K562 (cell line): Measurements from ENCODE around the gene QARS1. TPM values are rescaled to one million over a fixed set of nuclear protein-coding genes. Genes with fewer than 3 reads are reported as not detected.

Experiments
- AFF4 ChIP-seq: sonication (generic); formaldehyde crosslinking; IDR thresholded peaks from 2 replicates; pipeline ENCODE4 v1.8.0; 2023; ENCODE audit warnings: mild to moderate bottlenecking, missing genetic modification reagents
- BACH1 ChIP-seq: fragments of 200-800 bp; sonication (Bioruptor generic); IDR thresholded peaks from 2 replicates; pipeline ENCODE4 v1.6.1; 2016; ENCODE audit warnings: missing genetic modification characterization, missing compliant biosample characterization
- CBFB ChIP-seq: sonication (generic); formaldehyde crosslinking; IDR thresholded peaks from 2 replicates; pipeline ENCODE4 v1.4.0; 2020; ENCODE audit warnings: mild to moderate bottlenecking, missing genetic modification reagents
- CBX8 ChIP-seq: fragments of 200-600 bp; sonication (generic); IDR thresholded peaks from 2 replicates; pipeline ENCODE4 v1.6.1; 2012; ENCODE audit warnings: borderline replicate concordance, mixed run types, low read depth, mild to moderate bottlenecking, moderate library complexity, mixed read lengths, low read length, control low read depth, inconsistent platforms; ENCODE audit not compliant: poor library complexity, severe bottlenecking; ENCODE audit errors: extremely low read depth
- EGR1 ChIP-seq: fragments of 450-650 bp; conservative IDR thresholded peaks from 2 replicates; pipeline ENCODE4 v1.6.1; 2017; ENCODE audit warnings: mild to moderate bottlenecking
- ELF2 ChIP-seq: fragments of 250-450 bp; sonication (Bioruptor Pico); IDR thresholded peaks from 2 replicates; pipeline ENCODE4 v1.5.0; 2021; ENCODE audit warnings: mild to moderate bottlenecking
- FOXA3 ChIP-seq, 2 experiments: fragments of 450-650 bp in 1 of 2; sonication (generic) in 1 of 2; formaldehyde crosslinking; IDR thresholded peaks in 1 of 2; conservative IDR thresholded peaks in 1 of 2; 2 replicates each; pipeline versions ENCODE4 v1.4.0 to v1.8.0; 2020 to 2022; ENCODE audit warnings: mild to moderate bottlenecking in 2 of 2, missing genetic modification reagents in 1 of 2
- FOXK2 ChIP-seq, 2 experiments: fragments of 450-650 bp; IDR thresholded peaks in 1 of 2; conservative IDR thresholded peaks in 1 of 2; 2 replicates each; pipeline ENCODE4 v1.6.1; 2016; ENCODE audit warnings: low read depth in 2 of 2, mild to moderate bottlenecking in 1 of 2
- HDAC3 ChIP-seq: fragments of 450-650 bp; IDR thresholded peaks from 2 replicates; pipeline ENCODE4 v1.6.1; 2018; ENCODE audit warnings: borderline replicate concordance, mild to moderate bottlenecking, moderate library complexity; ENCODE audit not compliant: partially characterized antibody
- HEY1 ChIP-seq: fragments of 250-450 bp; sonication (Bioruptor Pico); IDR thresholded peaks from 2 replicates; pipeline ENCODE4 v1.5.0; 2020; ENCODE audit warnings: mild to moderate bottlenecking, moderate library complexity, borderline replicate concordance
- KLF16 ChIP-seq: IDR thresholded peaks from 2 replicates; pipeline ENCODE4 v1.6.1; 2016; ENCODE audit warnings: antibody characterized with exemption
- NEUROD1 ChIP-seq: fragments of 150-350 bp; IDR thresholded peaks from 2 replicates; pipeline ENCODE4 v1.6.1; 2014; ENCODE audit warnings: borderline replicate concordance, low read length, low read depth; ENCODE audit not compliant: partially characterized antibody
- NKRF ChIP-seq: fragments of 450-650 bp; IDR thresholded peaks from 2 replicates; pipeline ENCODE4 v1.6.1; 2016; ENCODE audit warnings: borderline replicate concordance
- NRF1 ChIP-seq, 2 experiments: fragments of 450-650 bp; IDR thresholded peaks in 1 of 2; conservative IDR thresholded peaks in 1 of 2; 2 replicates each; pipeline ENCODE4 v1.6.1; 2014; ENCODE audit warnings: mild to moderate bottlenecking in 2 of 2
- TSC22D4 ChIP-seq: fragments of 450-650 bp; IDR thresholded peaks from 2 replicates; pipeline ENCODE4 v1.6.1; 2016; ENCODE audit warnings: missing genetic modification characterization, missing biosample characterization, control low read depth
- U2AF2 ChIP-seq: fragments of 200-400 bp; formaldehyde crosslinking; optimal IDR thresholded peaks from 2 replicates; pipeline ENCODE3; 2017; ENCODE audit warnings: low read depth, mild to moderate bottlenecking, low read length
- ZEB2 ChIP-seq: fragments of 450-650 bp; IDR thresholded peaks from 2 replicates; pipeline ENCODE4 v1.6.1; 2016
- ZNF140 ChIP-seq: fragments of 250-450 bp; sonication (Bioruptor Pico); IDR thresholded peaks from 2 replicates; pipeline ENCODE4 v1.8.0; 2021; ENCODE audit warnings: moderate library complexity, mild to moderate bottlenecking, inconsistent platforms
- ZNF436 ChIP-seq: fragments of 250-450, 450-650 bp; sonication (Bioruptor Pico); formaldehyde crosslinking; IDR thresholded peaks from 2 replicates; pipeline ENCODE4 v1.7.0; 2020; ENCODE audit warnings: mild to moderate bottlenecking
- ZNF644 ChIP-seq: fragments of 200-800 bp; sonication (Bioruptor generic); IDR thresholded peaks from 2 replicates; pipeline ENCODE4 v1.6.1; 2016; ENCODE audit warnings: low read depth, missing genetic modification characterization, missing compliant biosample characterization
- polyA plus RNA-seq, 8 experiments: library from polyadenylated mRNA; depleted of rRNA in 4 of 8; stranded (reverse) in 5 of 8; unstranded in 3 of 8; fragments of >200 nt; fragmentation: Nextera tagmentation in 2 of 8; fragmentation: Illumina TruSeq in 1 of 8; extraction: Ambion mirVana in 2 of 8; extraction: Trizol in 1 of 8; gene quantifications; 2 replicates each; pipeline versions ENCODE4 v1.2.1 to v1.2.3, GENCODE V29; 2011 to 2014; ENCODE audit warnings: inconsistent platforms in 1 of 8, missing spikeins in 1 of 8
- total RNA-seq, 7 experiments: library from RNA; depleted of rRNA in 6 of 7; stranded (reverse); fragments of >200 nt in 6 of 7; fragmentation: Illumina TruSeq in 2 of 7; extraction: Trizol in 2 of 7; gene quantifications; 2 replicates each; pipeline versions ENCODE4 v1.2.1 to v1.2.3, GENCODE V29; 2011 to 2021; ENCODE audit warnings: low replicate concordance in 1 of 7
- TF ChIP-seq, protein P1 (sequence below), 2 experiments: fragments of 450-650 bp; IDR thresholded peaks; 2 replicates each; pipeline ENCODE4 v1.6.1; 2016

The QARS1 gene
- total and polyA plus RNA-seq, 9 of the 15 experiments (the other 6 are each of a cell fraction or from before 2014, with no cell fraction given), result 148 to 310 (median 273) TPM

DNA sequence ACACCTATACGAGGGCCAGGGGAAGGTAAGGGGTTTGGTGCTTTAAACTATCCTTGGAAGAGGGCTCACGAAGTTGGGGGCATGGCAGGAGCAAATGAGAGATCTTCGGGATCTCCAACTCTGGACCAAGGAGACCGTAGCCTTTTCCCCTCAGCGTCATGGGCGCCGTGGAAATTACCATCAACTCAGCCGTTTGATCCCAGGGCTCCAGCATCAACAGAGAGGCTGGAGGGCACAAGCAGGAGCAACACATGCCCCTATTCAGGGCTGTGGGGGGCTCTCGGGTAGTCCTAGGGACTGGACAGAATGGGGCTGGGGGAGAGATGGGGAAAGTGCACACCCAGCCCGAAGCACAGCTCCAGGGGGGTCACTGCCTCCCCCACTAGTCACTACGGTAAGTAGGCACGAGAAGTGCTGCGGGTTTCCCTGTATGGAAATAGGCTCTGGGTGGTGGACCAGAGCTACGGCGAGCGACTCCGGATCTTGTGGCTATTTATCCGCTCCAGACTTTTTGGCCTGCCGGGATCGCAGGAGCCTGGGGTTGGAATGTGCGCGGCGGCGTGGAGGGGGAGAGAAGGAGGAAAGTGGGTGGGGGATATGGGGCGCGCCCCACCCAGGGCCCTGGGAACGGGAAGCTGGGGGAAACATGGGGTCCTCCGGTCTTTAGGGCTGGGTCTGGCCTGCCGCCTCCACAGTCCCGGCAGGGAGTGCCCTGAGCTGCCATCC is 28.8 kb upstream of the QARS1 start (continued):
- TF ChIP-seq ZNF140 (CRISPR knock-in tag) (no peak), NEUROD1 (peak; percentile 97), HDAC3 (peak; percentile 42), ZNF644 (tag) (no peak), NKRF (no peak), AFF4 (CRISPR knock-in tag) (no peak), FOXK2 (conservative IDR thresholded peaks at IDR 0.05 in 1 of 2, IDR thresholded peaks at IDR 0.05 in 1 of 2; ENCODE audit: low read depth in 2 of 2) (no peak), EGR1 (peak; percentile 56), ZNF436 (CRISPR knock-in tag) (no peak), ELF2 (CRISPR knock-in tag) (no peak), HEY1 (CRISPR knock-in tag) (no peak), FOXA3 (CRISPR knock-in tag; conservative IDR thresholded peaks at IDR 0.05 in 1 of 2, IDR thresholded peaks at IDR 0.05 in 1 of 2) (no peak), U2AF2 (no peak), CBX8 (no peak), CBFB (peak; percentile 82), BACH1 (tag) (no peak), NRF1 (conservative IDR thresholded peaks at IDR 0.05 in 1 of 2, IDR thresholded peaks at IDR 0.05 in 1 of 2) (peak; percentile 7 to 27; a peak in 2 of 4 replicates), KLF16 (no peak), TSC22D4 (tag) (no peak), ZEB2 (no peak)
- TF ChIP-seq, protein P1, sequence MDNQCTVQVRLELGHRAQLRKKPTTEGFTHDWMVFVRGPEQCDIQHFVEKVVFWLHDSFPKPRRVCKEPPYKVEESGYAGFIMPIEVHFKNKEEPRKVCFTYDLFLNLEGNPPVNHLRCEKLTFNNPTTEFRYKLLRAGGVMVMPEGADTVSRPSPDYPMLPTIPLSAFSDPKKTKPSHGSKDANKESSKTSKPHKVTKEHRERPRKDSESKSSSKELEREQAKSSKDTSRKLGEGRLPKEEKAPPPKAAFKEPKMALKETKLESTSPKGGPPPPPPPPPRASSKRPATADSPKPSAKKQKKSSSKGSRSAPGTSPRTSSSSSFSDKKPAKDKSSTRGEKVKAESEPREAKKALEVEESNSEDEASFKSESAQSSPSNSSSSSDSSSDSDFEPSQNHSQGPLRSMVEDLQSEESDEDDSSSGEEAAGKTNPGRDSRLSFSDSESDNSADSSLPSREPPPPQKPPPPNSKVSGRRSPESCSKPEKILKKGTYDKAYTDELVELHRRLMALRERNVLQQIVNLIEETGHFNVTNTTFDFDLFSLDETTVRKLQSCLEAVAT (IDR thresholded peaks at IDR 0.05), result peak in 1 of 2 experiments; percentile 93; a peak in 2 of 4 replicates
